NCI-H510A (cell line): Measurements from ENCODE around the gene ARID1B.

Experiments
- DNase-seq: peaks from one replicate; lab custom pipeline; 2025; lab: John Stamatoyannopoulos, UW

Gene ARID1B

DNA sequence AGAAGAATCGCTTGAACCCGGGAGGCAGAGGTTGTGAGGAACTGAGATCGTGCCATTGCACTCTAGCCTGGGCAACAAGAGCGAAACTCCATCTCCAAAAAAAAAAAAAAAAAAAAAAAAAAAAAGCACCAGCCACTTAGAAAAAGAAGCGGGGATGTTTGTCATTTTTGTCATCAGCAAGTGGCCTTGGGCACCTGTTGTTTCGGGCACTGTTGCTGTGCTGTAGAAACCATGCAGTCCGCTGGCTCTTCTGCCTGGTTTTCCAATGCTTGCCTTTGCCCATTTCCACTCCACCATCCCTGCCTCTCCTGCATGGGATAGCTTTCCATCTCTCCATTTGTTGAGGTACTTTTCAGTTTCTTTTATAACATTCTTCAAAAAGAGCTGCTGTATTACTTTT is 129.3 kb downstream of the ARID1B start:
- no peak for DNase-seq

DNA sequence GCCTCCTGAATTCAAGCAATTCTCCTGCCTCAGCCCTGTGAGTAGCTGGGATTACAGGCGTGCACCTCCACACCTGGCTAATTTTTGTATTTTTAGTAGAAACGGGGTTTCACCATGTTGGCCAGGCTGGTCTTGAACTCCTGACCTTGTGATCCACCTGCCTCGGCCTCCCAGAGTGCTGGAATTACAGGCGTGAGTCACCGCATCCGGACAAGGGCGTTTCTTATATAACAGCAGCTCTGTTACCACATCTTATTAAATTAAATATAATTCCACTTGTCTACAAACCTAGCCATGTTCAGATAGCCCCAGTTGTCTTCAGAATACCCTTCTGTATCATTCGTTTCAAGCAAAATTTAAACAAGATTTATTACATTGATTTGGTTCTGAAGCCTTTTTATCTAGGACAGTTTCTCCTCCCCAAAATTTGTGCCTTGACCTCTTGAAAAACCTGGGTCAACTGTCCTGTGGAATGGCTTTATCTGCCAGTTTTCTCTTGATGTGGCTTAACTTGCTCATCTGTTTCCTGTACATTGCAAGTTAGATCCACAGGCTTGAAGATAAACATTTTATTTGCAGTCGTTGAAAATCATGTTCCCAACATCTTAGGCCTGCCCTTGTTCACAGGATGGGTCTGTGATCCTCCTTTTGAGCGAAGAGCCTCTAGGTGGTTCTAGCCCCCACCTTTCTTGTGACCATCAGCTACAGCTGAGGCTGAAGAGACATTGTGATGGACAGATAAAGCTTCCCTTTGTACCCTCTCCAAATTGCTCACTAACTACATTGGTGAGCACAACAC is 132.2 kb downstream of the ARID1B start:
- no peak for DNase-seq

DNA sequence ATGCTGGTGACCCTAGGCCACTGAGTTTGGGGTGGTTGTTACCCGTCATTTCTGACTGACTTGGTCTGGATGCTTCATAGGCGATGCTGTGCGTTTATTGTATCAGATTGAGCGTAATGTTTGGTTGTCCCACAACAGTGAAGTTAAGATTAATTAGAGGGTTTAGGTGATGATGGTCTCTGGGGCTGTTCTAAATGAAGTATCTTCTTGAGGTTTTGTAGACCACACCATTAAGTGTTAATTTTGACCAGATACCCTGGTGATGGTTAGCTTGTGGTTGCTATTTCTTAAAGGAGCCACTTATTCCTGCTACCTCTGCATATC is 132.8 kb downstream of the ARID1B start:
- no peak for DNase-seq

DNA sequence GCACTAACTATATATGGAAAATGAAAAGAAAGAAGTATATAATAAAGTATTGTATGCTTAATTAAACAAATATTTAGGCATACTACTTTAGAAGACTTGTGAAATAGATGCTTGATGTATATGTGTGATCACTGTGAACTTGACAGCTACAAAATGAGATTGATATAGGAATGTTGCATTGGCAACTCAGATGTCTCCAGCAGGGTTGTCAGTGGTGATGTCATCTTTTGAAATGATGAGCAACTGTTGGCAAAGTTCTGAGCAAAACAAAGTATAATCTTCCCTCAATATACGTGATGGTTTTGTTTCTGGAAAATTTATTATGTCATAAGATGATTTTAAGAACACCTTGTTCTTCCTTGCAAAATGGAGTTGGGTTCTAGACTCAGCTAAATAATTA is 133.8 kb downstream of the ARID1B start:
- no peak for DNase-seq

DNA sequence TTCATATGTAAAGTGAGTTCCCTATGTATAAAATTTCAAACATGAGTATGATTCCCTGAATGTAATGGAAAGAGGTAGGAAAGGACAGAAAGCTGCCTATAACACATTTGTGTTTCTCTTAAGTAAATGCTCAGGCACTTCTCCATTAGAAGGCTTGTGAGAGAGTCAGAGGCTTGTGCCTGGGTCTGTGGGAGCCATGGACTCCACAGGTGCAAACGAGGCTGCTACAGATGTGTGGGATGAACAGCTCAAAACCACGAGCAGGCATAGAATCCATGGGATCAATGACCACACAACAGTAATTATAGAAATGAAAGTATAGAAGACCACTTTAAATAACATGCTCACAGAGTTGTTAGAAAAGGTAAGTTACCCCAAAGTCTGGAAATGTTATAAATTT is 134.4 kb downstream of the ARID1B start:
- no peak for DNase-seq

DNA sequence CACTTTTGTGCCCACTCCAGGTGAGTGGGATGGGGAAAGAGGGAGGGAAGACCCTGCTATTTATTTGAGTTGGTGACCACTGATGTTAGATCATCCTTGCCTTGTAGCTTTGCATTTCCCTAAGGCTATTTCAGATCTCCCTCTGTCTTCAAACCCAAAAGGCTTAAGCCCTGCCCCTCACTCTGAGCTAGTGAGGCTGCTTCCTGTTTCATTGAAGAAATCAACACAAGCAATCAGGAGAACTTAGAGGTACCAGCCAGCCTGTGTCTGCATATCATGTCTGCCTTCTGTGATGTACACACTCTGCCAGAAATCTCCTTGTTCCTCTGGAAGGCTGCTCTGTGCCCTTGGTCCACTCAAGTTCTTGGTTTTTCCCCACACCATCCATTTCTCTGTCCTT is 135.3 kb downstream of the ARID1B start:
- DNase-seq, result no peak

DNA sequence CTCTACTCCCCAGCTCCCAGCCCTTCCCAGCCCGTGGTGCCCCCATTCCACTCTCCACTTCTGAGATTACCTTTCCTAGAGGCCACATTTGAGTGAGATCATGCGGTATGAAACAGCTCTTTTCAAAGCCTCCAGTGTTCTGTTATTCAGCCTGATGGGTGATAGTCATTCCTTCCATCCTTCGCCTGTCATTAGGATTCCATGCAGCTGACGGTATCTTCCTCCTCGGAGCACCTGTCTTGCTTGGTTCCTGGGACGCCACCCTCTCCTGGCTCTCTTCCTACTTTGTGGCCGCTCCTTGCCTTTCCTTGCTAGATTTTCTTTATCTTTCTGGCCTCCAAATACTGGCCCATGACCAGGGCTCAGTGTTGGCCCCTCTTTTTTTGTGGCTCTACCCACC is 137.0 kb downstream of the ARID1B start:
- DNase-seq, result no peak

DNA sequence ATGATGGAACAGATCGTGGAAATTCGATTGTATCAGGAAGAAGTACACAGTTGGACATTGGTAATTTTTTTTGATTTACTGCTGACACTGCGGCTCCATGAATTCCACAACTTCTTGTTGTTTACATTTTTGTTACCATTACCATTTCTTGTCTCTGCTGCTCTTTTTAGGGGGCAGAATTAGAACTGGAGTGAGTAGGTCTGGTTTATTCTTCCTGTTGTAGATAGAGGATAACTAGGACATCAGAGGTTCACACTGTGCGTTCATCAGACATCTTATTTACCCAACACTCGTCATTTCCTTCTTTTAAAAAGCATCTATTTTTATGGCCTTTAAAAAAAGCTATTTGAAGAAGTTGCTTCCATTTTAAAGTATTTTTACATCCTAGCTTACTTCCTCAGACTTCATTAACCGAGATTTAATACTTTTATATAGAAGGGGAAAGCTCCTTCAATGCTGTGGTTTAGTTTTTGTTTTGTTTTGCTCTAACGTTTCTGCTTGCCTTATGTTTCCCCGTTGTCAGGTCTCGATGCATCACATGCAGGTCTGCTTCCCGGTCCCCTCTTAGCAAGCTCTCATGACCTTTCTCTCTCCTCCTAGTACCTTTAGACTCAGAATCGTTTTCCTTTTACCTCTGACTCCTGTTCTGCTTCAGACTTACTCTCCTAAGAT is 139.1 kb downstream of the ARID1B start:
- DNase-seq, result no peak

DNA sequence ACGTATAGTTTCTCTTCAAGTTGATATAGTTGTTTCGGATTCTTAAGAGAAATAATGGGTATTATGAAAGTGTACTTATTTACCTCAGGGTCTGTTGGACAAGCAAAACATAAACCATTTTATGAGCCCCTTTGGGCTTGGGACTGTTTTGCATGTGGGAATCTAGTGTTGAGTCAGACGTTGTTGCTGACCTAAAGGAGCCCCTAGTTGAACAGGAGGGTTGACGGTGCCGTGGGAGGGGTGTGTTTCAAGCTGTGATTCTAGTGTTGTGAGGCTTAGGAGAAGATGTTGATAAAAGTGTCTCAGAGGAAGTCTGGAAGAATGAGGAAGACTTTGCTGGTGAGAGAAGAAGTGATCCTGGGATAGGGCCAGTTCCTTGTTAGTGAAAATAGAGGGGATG is 140.0 kb downstream of the ARID1B start:
- DNase-seq, result no peak

DNA sequence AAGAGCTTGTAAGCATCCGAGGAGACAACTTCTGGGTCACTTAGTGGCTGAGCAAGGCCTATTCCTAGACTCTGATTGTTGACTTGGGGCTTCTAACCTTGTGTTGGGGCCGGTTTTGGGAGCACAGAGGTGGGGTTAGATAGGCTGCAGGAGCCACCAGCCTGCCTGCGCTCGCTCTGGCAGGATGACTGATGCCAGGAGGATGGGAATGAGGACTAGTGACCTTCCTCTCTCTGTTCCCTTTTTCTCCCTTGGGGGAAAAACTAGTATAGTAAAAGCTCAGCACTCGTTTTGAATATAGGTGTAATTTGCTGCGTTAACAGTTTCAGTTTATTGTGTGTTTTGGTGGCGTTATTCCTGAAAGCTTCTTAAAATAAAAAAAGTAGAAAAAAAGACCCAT is 141.5 kb downstream of the ARID1B start:
- DNase-seq, result no peak

DNA sequence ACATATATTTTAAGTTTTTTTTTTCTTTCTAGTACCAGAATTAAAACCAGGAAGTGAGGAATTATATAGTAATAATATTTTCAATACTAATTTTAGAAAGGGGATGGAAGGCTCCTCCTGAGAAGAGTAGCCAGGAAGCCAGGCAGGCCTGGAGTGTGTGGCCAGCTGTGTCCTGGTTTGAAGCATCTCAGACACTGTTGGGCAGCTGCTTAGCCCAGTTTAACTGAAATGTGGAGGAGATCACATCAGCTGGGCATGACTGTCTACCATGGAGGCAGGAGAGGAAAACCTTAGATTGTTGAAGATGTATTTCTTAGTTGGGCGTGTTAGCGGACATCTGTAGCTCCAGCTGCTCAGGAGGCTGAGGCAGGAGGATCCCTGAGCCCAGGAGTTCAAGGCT is 142.2 kb downstream of the ARID1B start:
- DNase-seq, result no peak

DNA sequence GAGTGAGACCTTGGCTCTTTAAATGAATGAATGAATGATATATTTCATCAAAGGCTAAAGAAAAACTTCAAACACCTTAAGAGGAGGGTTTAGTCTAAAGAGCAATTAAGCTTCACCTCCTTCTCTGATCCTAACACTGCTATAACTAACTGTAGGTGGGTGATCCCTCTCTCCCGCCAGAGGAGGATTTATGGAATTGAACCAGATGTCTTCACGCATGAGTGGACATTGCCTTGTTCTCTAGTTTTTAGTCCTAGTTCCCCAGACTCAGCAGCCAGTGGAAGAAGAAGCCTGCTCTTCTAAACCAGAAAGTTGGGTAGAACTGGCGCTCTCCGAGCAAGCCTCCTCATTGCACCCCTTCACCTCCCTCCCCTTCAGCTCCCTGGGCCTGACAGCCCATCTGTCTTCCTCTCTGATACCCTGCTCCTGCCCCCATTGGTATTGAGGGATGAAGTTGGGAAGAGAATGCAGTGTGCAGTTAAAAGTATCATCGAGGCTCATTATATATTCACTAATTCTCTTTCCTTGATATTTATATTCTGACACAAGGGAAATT is 142.7 kb downstream of the ARID1B start:
- DNase-seq, result no peak

DNA sequence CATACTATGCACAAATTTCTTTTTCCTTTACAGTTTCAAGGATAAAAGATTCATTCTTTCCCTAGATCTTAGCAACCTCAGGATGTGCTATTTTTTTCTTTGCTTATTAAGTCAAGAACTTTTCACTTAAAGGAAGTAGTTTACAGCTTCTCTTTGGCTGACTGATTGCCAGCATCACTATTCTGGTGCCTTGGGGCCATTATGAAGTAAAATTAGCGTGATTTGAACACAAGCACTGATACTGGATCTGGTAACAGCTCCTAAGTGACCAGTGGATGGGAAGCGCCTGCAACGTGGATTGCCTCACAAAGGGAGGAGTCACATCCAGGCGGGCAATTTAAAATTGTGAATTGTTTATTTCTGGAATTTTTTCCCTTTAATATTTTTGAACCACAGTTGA is 147.1 kb downstream of the ARID1B start:
- DNase-seq, result no peak

DNA sequence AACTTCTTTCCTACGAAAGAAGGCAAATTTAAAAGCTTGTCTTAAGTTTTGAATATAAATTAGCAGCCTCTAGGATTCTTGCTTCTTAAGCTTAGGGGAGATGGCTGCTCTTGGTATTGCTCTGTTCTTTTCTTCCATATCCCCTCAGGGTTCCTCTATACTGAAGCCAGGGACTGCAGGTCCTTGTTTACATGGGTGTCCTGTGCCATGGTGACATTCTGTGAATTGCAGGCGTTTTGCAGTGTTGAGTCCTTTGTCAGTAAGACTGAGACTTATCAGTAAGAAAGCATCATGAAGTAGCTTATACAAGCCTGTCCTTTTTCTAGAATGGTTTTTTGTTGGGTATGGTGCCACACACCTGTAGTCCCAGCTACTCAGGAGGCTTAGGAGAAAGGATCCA is 147.8 kb downstream of the ARID1B start:
- no peak for DNase-seq

DNA sequence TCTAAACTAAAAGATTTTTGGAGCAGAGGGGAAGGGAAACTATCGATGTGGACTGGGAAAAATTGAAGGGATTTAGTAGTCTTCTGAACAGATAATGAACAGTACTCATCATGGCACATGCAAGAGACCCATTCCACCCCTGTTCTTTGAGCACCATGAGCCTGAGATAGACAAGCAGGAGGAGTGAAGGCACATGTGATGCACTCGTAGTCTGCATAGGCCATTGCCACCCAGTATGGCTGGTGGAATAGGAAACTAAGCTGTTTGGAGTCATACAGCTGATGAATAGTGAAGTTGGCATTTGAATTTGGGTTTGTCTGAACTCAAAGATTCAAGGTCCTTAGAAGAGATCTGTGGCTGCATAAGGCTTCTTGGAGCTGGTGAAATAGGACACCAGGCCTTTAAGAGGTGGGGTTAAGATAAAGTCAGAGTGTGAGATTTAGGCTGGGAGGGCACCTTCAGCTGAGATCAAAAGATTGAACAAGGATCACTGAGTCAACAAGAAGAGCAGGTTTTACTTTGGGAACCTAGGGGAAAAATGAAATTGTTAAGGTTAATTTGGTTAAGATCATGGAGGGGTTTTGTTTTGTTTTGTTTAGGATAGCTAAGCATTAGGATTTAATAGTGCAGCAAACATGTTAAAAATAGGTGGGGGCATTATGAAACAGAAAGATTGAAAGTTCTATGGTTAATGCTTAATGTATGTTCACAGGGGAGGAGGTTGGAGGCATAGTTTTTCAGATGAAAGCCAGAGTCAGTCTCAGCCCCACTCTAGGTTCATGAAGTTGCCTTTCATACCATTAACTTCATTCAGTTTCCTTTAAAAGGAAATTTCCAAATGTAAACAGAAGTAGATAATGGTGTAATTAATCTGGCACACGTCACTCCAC is 148.8 kb downstream of the ARID1B start:
- no peak for DNase-seq

DNA sequence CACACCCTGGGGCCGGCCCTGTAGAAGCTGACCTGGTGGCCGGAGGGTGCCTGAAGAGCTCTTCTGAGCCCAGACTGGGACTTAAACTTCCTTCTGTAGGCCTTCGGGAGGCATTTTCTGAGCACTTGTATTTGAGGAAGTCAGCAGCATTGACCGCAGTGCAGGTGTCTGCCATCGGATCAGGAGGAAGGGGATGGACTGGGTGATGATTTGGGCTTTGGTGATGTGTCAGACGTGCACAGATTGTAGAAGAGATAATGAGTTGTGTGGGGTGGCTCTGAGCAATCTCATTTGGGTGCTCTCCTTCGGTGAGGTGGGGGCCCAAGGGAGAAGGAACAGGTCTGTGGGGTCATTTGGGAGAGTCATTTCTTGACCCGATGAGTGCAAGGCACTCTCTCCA is 150.9 kb downstream of the ARID1B start:
- no peak for DNase-seq

DNA sequence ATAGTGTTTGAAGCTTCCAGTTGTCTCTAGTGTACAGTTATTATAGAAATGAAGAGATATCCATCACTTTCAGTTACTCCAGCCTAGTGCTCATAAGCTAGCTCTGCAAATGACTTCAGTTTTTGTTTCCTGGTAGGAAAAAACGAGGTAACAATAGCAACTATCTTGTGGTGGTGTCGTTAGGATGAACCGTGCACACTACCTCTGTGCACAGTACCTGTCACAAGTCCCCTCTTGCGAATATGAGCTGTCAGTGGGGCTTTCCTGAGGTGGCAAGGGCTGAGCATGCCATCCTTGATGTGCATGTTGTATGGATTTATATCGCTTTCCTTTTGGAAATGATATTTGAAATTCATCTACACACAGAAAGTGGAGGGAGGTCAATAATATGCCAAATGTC is 151.8 kb downstream of the ARID1B start:
- DNase-seq, result no peak

DNA sequence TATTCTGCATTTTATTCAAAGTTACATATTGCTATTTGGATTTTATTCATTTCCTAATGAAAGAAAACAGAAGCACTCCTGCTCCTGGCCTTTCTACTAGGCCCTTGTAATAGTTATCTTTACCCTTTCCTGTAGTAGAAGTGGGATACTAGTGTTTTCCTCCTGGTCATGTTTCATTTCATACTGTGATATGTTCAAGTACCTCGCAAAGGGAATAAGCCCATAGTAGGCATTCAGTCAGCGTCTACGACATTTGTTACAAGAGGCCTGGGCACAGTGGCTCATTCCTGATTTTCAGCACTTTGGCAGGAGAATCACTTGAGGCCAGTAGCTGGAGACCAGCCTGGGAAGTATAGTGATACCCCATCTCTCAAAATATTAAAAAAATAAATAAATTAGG is 154.1 kb downstream of the ARID1B start:
- no peak for DNase-seq

DNA sequence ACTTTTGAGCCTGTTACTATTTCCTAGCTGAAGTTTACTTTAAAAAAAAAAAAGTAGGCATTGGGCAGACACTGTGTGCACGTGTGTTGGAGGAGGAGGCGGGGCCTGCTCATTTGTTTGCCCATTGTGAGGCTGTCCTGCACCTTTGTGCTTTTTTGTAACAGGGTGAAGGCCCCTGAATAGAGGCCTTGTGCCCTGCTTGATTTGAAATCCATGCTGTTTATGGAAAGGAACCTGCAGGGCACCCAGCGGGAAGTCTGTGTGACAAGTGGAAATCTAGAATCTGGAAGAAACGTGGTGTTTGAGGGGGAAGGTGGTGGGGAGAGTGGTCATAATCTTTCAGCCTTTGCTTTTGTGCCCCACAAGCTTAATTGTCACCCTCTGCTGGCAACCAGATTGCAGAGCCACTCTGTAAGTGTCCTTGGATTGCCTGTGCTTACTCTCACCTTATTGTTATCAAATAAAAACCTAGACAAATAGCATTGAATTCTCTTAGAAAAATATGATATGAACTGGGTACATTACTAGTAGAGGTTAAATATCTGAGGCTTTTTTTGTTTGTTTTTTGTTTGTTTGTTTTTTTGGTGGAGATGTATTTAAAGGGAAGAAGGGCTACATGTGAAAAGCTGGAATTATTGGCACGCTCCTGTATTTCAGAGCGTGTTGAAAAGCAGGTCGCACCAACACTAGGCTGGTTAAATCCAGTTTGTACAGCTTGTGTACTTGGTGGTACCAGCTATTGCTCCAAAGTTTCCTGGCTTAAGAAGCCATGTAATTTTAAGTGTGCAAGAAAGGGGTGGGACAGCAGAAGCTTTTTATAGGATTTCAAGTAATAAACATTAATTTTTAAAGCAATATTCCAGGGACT is 156.3 kb downstream of the ARID1B start:
- peak; percentile 26 for DNase-seq

DNA sequence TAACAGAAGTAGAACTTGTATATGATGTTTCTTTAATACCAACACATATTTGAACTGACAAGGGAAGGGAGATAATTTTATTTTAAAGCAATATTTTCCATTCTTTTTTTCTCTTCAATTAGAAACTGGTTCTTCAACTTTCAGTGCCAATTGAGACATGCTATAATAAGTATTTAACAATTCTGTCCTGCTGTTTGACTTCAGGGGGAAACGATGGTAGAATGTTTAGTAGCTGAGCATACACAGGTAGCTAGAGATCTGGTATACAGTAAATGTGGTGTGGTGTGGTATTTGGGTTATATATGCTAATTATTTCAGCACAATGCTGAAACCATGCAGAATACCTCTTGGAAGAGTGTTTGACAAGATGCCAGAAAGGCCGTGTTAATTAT is 156.9 kb downstream of the ARID1B start:
- DNase-seq, result no peak

DNA sequence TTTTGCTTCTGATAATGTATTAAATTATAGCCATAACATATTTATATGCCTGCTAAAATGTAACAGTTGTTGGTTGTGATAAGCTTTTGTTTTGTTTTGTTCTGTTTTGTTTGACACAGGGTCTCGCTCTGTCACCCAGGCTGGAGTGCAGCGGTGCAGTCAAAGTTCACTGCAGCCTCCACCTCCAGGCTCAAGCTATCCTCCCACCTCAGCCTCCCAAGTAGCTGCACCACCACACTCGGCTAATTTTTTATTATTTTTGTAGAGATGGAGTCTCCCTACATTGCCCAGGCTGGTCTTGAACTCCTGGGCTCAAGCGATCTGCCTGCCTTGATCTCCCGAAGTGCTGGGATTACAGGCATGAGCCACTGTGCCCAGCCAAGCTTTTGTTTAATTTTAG is 157.8 kb downstream of the ARID1B start:
- DNase-seq, result no peak

DNA sequence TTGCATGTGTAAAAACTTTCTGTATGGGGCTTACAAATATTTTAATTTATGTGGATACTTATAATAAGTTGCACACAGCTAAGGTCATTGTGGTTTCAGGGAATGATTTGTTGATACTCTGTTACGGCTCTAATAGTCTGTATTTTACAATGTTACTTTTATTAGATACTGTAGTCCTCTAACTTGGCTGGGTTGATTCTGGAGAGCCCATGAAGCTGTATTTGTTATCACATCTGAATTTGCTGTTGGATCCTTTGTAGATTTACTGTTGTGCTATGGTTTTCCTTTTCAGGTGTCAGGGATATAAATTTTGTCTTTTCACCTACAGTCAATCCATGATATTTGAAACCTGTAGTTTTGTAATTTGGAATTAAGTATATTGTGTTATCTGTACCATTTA is 161.0 kb downstream of the ARID1B start:
- no peak for DNase-seq
